Activated CD4-positive, alpha-beta T cell treated with anti-CD3 and anti-CD28 coated beads, Interleukin-2, amount 10 ng/mL, durations not matched to agents 7 days and 5 days (primary cell): ENCODE data around the gene MYH9. TPM values are rescaled to one million over a fixed set of nuclear protein-coding genes. Genes with fewer than 3 reads are reported as not detected.

Experiments used
- CTCF ChIA-PET: fragments of 350-600 bp; sonication (Branson Sonifier 250); formaldehyde crosslinking; loops from one replicate; lab custom pipeline; 2021; ENCODE audit warnings: antibody characterized with exemption; lab: Charles Lee
- POLR2A ChIA-PET: fragments of 350-600 bp; sonication (Branson Sonifier 250); formaldehyde crosslinking; loops from one replicate; lab custom pipeline; 2021; ENCODE audit warnings: antibody characterized with exemption; lab: Charles Lee
- DNase-seq: peaks from one replicate; pipeline ENCODE4 v3.0.0-alpha.2; 2020
- H3K27ac Mint-ChIP-seq: one replicate; pipeline ENCODE4 v1.8.0; 2021; ENCODE audit warnings: mild to moderate bottlenecking, moderate library complexity, mixed read lengths
- H3K27me3 Mint-ChIP-seq: one replicate; pipeline ENCODE4 v1.8.0; 2021; ENCODE audit warnings: mixed read lengths
- H3K36me3 Mint-ChIP-seq: one replicate; pipeline ENCODE4 v1.8.0; 2021; ENCODE audit warnings: low read depth, mixed read lengths
- H3K4me1 Mint-ChIP-seq: one replicate; pipeline ENCODE4 v1.8.0; 2021; ENCODE audit warnings: mixed read lengths
- H3K4me3 Mint-ChIP-seq: one replicate; pipeline ENCODE4 v1.8.0; 2021; ENCODE audit warnings: mild to moderate bottlenecking, moderate library complexity, mixed read lengths
- H3K9me3 Mint-ChIP-seq: one replicate; pipeline ENCODE4 v1.8.0; 2021; ENCODE audit warnings: mixed read lengths
- total RNA-seq, 2 experiments: library from RNA; stranded (reverse); gene quantifications; one replicate each; pipeline ENCODE4 v1.2.3, GENCODE V29; 2021

The MYH9 gene
- total RNA-seq, 2 experiments from 2014 or later: 881 to 1,009 TPM

- Mint-ChIP-seq H3K27ac (peak overlapping the region; percentile 87), H3K27me3 (no peaks in the 10 kb centered on the region), H3K4me1 (peaks cover 95% of the 10 kb centered on the region), H3K36me3 (peaks cover 75% of the 10 kb centered on the region), H3K4me3 (peak overlapping the region; percentile 64), H3K9me3 (no peaks in the 10 kb centered on the region)
- ChIA-PET CTCF (interaction anchor here (2.4 kb wide), 1 partner anchor 11 kb away, joined by 7 read pairs; no protein-coding TSS in a partner anchor), POLR2A (no interaction called here)
- no peak for DNase-seq
Observed at GRCh38 chr22:36368359-36368983, 19.3 kb downstream of the MYH9 start.

- peaks cover 73% of the 10 kb centered on the region for H3K36me3 Mint-ChIP-seq
- H3K4me1 Mint-ChIP-seq: peaks cover 95% of the 10 kb centered on the region
- ChIA-PET CTCF (interaction anchor here (1.0 to 2.4 kb wide), 2 partner anchors 10 to 12 kb away, joined by 4 to 7 read pairs; no protein-coding TSS in a partner anchor), POLR2A (interaction anchor here (0.7 to 1.0 kb wide), 2 partner anchors 9 to 10 kb away, joined by 4 to 6 read pairs; no protein-coding TSS in a partner anchor)
- peak overlapping the region; percentile 84 for H3K27ac Mint-ChIP-seq
- H3K27me3 Mint-ChIP-seq: no peaks in the 10 kb centered on the region
- DNase-seq: no peak
- peak overlapping the region; percentile 15 for H3K4me3 Mint-ChIP-seq
- H3K9me3 Mint-ChIP-seq: no peaks in the 10 kb centered on the region
Observed at GRCh38 chr22:36367479-36367878, 20.3 kb downstream of the MYH9 start.

- DNase-seq: no peak
- Mint-ChIP-seq H3K4me1 (peaks cover 95% of the 10 kb centered on the region), H3K36me3 (peaks cover 69% of the 10 kb centered on the region), H3K9me3 (no peaks in the 10 kb centered on the region), H3K4me3 (peak overlapping the region; percentile 15), H3K27ac (peak overlapping the region; percentile 84), H3K27me3 (no peaks in the 10 kb centered on the region)
- CTCF ChIA-PET: interaction anchor here (0.6 to 2.4 kb wide), 3 partner anchors 10 to 12 kb away, joined by 3 to 7 read pairs (median 4); no protein-coding TSS in a partner anchor
- POLR2A ChIA-PET: interaction anchor here (0.7 to 1.0 kb wide), 2 partner anchors 9 to 10 kb away, joined by 4 to 6 read pairs; no protein-coding TSS in a partner anchor
Observed at GRCh38 chr22:36367066-36367465, 20.7 kb downstream of the MYH9 start.

GRCh38 chr22:36366291-36366708 is 21.5 kb downstream of the MYH9 start:
- Mint-ChIP-seq H3K9me3 (no peaks in the 10 kb centered on the region), H3K4me1 (peaks cover 95% of the 10 kb centered on the region)
- POLR2A ChIA-PET: no interaction called here

GRCh38 chr22:36365020-36365411 is 22.8 kb downstream of the MYH9 start:
- Mint-ChIP-seq H3K4me3 (peak overlapping the region; percentile 49), H3K36me3 (peaks cover 58% of the 10 kb centered on the region), H3K4me1 (peaks cover 94% of the 10 kb centered on the region), H3K27me3 (no peaks in the 10 kb centered on the region), H3K9me3 (no peaks in the 10 kb centered on the region), H3K27ac (peak overlapping the region; percentile 90)
- POLR2A ChIA-PET: interaction anchor here (0.5 to 1.4 kb wide), 7 partner anchors 8 to 90 kb away, joined by 3 to 5 read pairs (median 3); partner anchors contain the start of gene MYH9
- DNase-seq: peak; percentile 90
- CTCF ChIA-PET: interaction anchor here (0.6 to 3.2 kb wide), 18 partner anchors 9 to 117 kb away, joined by 3 to 19 read pairs (median 4); partner anchors contain the start of gene MYH9

More at GRCh38 chr22:36366291-36366708, 21.5 kb downstream of the MYH9 start:
- Mint-ChIP-seq H3K27me3 (no peaks in the 10 kb centered on the region), H3K4me3 (peak overlapping the region; percentile 17), H3K27ac (peak overlapping the region; percentile 84), H3K36me3 (peaks cover 66% of the 10 kb centered on the region)
- CTCF ChIA-PET: interaction anchor here (0.6 to 2.8 kb wide), 4 partner anchors 11 to 92 kb away, joined by 3 to 10 read pairs (median 6); no protein-coding TSS in a partner anchor
- DNase-seq: no peak

- peaks cover 58% of the 10 kb centered on the region for H3K36me3 Mint-ChIP-seq
- H3K9me3 Mint-ChIP-seq: no peaks in the 10 kb centered on the region
- DNase-seq: no peak
- POLR2A ChIA-PET: interaction anchor here (0.5 to 1.4 kb wide), 7 partner anchors 9 to 90 kb away, joined by 3 to 5 read pairs (median 3); partner anchors contain the start of gene MYH9
- no peaks in the 10 kb centered on the region for H3K27me3 Mint-ChIP-seq
- H3K27ac Mint-ChIP-seq: peak overlapping the region; percentile 90
- CTCF ChIA-PET: interaction anchor here (0.6 to 3.2 kb wide), 19 partner anchors 8 to 118 kb away, joined by 3 to 19 read pairs (median 4); partner anchors contain the start of gene MYH9
- peak overlapping the region; percentile 49 for H3K4me3 Mint-ChIP-seq
- peaks cover 94% of the 10 kb centered on the region for H3K4me1 Mint-ChIP-seq
Observed at GRCh38 chr22:36364255-36365019, 23.3 kb downstream of the MYH9 start.

- Mint-ChIP-seq H3K9me3 (no peaks in the 10 kb centered on the region), H3K27ac (peak overlapping the region; percentile 90), H3K4me1 (peaks cover 95% of the 10 kb centered on the region), H3K4me3 (peak overlapping the region; percentile 49), H3K36me3 (peaks cover 62% of the 10 kb centered on the region), H3K27me3 (no peaks in the 10 kb centered on the region)
- no peak for DNase-seq
- CTCF ChIA-PET: interaction anchor here (0.9 to 3.2 kb wide), 4 partner anchors 11 to 107 kb away, joined by 3 to 19 read pairs (median 6); no protein-coding TSS in a partner anchor
- POLR2A ChIA-PET: no interaction called here
Observed at GRCh38 chr22:36363349-36363981, 24.3 kb downstream of the MYH9 start.

- Mint-ChIP-seq H3K36me3 (peaks cover 60% of the 10 kb centered on the region), H3K27me3 (no peaks in the 10 kb centered on the region), H3K4me1 (peaks cover 94% of the 10 kb centered on the region), H3K4me3 (peak overlapping the region; percentile 11), H3K27ac (peak overlapping the region; percentile 90), H3K9me3 (no peaks in the 10 kb centered on the region)
- POLR2A ChIA-PET: no interaction called here
- CTCF ChIA-PET: interaction anchor here (0.9 to 4.1 kb wide), 4 partner anchors 11 to 22 kb away, joined by 3 to 19 read pairs (median 10); no protein-coding TSS in a partner anchor
- no peak for DNase-seq
Observed at GRCh38 chr22:36362932-36363331, 24.8 kb downstream of the MYH9 start.

GRCh38 chr22:36362075-36362474 is 25.7 kb downstream of the MYH9 start:
- DNase-seq: no peak
- H3K9me3 Mint-ChIP-seq: no peaks in the 10 kb centered on the region
- peaks cover 59% of the 10 kb centered on the region for H3K36me3 Mint-ChIP-seq
- ChIA-PET CTCF (interaction anchor here (4.1 kb wide), 1 partner anchor 16 kb away, joined by 16 read pairs; no protein-coding TSS in a partner anchor), POLR2A (no interaction called here)
- H3K4me3 Mint-ChIP-seq: no peak overlapping the region
- H3K4me1 Mint-ChIP-seq: peaks cover 94% of the 10 kb centered on the region
- H3K27ac Mint-ChIP-seq: peak overlapping the region; percentile 76
- H3K27me3 Mint-ChIP-seq: no peaks in the 10 kb centered on the region

- no peaks in the 10 kb centered on the region for H3K9me3 Mint-ChIP-seq
- H3K4me3 Mint-ChIP-seq: peak overlapping the region; percentile 48
- H3K36me3 Mint-ChIP-seq: peaks cover 58% of the 10 kb centered on the region
- POLR2A ChIA-PET: no interaction called here
- CTCF ChIA-PET: interaction anchor here (4.1 kb wide), 1 partner anchor 18 kb away, joined by 16 read pairs; no protein-coding TSS in a partner anchor
- H3K4me1 Mint-ChIP-seq: peaks cover 93% of the 10 kb centered on the region
- peak overlapping the region; percentile 65 for H3K27ac Mint-ChIP-seq
- DNase-seq: no peak
- H3K27me3 Mint-ChIP-seq: no peaks in the 10 kb centered on the region
Observed at GRCh38 chr22:36360871-36361383, 26.8 kb downstream of the MYH9 start.

- H3K4me3 Mint-ChIP-seq: no peak overlapping the region
- peaks cover 66% of the 10 kb centered on the region for H3K36me3 Mint-ChIP-seq
- no peaks in the 10 kb centered on the region for H3K9me3 Mint-ChIP-seq
- DNase-seq: no peak
- ChIA-PET CTCF (interaction anchor here (4.1 kb wide), 1 partner anchor 18 kb away, joined by 16 read pairs; no protein-coding TSS in a partner anchor), POLR2A (no interaction called here)
- peak overlapping the region; percentile 57 for H3K27ac Mint-ChIP-seq
- H3K27me3 Mint-ChIP-seq: no peaks in the 10 kb centered on the region
- H3K4me1 Mint-ChIP-seq: peaks cover 97% of the 10 kb centered on the region
Observed at GRCh38 chr22:36360011-36360410, 27.8 kb downstream of the MYH9 start.
